ENCODE measurements around the gene KLK2.

DNA sequence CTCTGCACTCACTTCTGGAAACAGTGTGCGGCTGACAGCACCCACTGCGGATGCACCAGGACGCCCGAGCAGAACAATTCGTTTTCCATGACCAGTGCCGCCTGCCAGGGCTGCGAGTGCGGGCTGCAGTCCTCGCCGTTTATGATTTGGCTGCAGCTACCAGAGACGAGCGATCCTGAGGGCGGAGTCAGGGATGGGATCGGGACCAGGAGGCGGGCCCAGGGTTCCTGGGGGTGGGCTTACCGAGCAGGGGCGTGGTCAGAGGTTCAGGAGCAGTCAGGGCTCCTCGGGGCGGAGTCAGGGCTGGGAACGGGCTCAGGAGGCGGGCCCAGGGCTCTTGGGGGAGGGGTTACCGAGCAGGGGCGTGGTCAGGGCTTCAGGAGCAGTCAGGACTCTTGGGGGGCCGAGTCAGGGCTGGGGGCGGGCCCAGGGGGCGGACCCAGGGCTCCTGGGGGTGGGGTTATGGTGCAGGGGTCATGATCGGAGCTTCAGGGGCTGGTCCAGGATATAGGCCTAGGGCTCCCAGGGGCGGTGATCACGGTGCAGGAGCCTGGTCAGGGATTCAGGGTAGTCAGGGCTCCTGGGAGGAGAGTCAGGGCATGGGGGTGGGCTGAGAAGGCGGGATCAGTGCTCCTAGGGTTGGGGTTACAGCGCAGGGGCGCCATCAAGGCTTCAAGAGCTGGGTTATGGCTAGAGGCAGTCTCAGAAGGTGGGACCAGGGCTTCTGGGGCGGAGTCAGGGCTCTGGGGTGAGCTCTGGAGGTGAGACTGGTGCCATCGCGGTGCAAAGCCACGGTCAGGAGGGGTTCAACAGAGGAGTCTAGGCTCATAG lies 36.2 kb downstream of the KLK2 start:
- TF ChIP-seq, protein P1, sequence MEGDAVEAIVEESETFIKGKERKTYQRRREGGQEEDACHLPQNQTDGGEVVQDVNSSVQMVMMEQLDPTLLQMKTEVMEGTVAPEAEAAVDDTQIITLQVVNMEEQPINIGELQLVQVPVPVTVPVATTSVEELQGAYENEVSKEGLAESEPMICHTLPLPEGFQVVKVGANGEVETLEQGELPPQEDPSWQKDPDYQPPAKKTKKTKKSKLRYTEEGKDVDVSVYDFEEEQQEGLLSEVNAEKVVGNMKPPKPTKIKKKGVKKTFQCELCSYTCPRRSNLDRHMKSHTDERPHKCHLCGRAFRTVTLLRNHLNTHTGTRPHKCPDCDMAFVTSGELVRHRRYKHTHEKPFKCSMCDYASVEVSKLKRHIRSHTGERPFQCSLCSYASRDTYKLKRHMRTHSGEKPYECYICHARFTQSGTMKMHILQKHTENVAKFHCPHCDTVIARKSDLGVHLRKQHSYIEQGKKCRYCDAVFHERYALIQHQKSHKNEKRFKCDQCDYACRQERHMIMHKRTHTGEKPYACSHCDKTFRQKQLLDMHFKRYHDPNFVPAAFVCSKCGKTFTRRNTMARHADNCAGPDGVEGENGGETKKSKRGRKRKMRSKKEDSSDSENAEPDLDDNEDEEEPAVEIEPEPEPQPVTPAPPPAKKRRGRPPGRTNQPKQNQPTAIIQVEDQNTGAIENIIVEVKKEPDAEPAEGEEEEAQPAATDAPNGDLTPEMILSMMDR (IDR thresholded peaks at IDR 0.05; ENCODE audit: poor library complexity, severe bottlenecking), result no peak
- TF ChIP-seq POLR2AphosphoS5 (IDR thresholded peaks at IDR 0.05) (no peak), MXI1 (conservative IDR thresholded peaks at IDR 0.05; ENCODE audit: poor library complexity, severe bottlenecking) (no peak), TAF1 (IDR thresholded peaks at IDR 0.05; ENCODE audit: low read depth) (no peak), EZH2 (IDR thresholded peaks at IDR 0.05; ENCODE audit: borderline replicate concordance, insufficient read depth, low read length, poor library complexity, severe bottlenecking) (no peak), SMC3 (conservative IDR thresholded peaks at IDR 0.05; ENCODE audit: poor library complexity) (no peak), RAD21 (conservative IDR thresholded peaks at IDR 0.05) (no peak)

Measured in neural cell (in vitro differentiated cells).